ENCODE data around the gene PLAU. TPM values are rescaled to one million over a fixed set of nuclear protein-coding genes. Genes with fewer than 3 reads are reported as not detected.
A peak's percentile ranks its signal among the peaks of the same experiment; 100 is the strongest.

Gene PLAU
- total RNA-seq, 1 donor from 2014 or later: 26.3 TPM

GRCh38 chr10:73899423-73899822 lies 11.5 kb upstream of the PLAU start:
- no peak for FAIRE-seq
- no peak overlapping the region for H3K4me3 ChIP-seq (ENCODE audit: low read depth, low read length)
- H3K27me3 ChIP-seq (ENCODE audit: control insufficient read depth, insufficient read depth, low read length): no peaks in the 10 kb centered on the region
- no peak for TF ChIP-seq CTCF (IDR thresholded peaks at IDR 0.05; ENCODE audit: insufficient read depth, low read length, severe bottlenecking)
- DNase-seq (ENCODE audit: low read depth): peak; percentile 98
- no peaks in the 10 kb centered on the region for H3K36me3 ChIP-seq (ENCODE audit: control insufficient read depth, insufficient read depth, low read length)

- no peak for FAIRE-seq
Observed at GRCh38 chr10:73900064-73900463, 10.9 kb upstream of the PLAU start.

GRCh38 chr10:73901261-73901660 lies 9.7 kb upstream of the PLAU start:
- FAIRE-seq: no peak
- Histone ChIP-seq H3K4me3 (ENCODE audit: low read depth, low read length) (no peak overlapping the region), H3K36me3 (ENCODE audit: control insufficient read depth, insufficient read depth, low read length) (no peaks in the 10 kb centered on the region), H3K27me3 (ENCODE audit: control insufficient read depth, insufficient read depth, low read length) (no peaks in the 10 kb centered on the region)
- DNase-seq (ENCODE audit: low read depth): no peak
- TF ChIP-seq CTCF (IDR thresholded peaks at IDR 0.05; ENCODE audit: insufficient read depth, low read length, severe bottlenecking): no peak

More at GRCh38 chr10:73900064-73900463, 10.9 kb upstream of the PLAU start:
- TF ChIP-seq CTCF (IDR thresholded peaks at IDR 0.05; ENCODE audit: insufficient read depth, low read length, severe bottlenecking): no peak
- H3K36me3 ChIP-seq (ENCODE audit: control insufficient read depth, insufficient read depth, low read length): no peaks in the 10 kb centered on the region
- no peaks in the 10 kb centered on the region for H3K27me3 ChIP-seq (ENCODE audit: control insufficient read depth, insufficient read depth, low read length)
- DNase-seq (ENCODE audit: low read depth): no peak
- no peak overlapping the region for H3K4me3 ChIP-seq (ENCODE audit: low read depth, low read length)

GRCh38 chr10:73902351-73902750 lies 8.6 kb upstream of the PLAU start:
- Histone ChIP-seq H3K36me3 (ENCODE audit: control insufficient read depth, insufficient read depth, low read length) (no peaks in the 10 kb centered on the region), H3K27me3 (ENCODE audit: control insufficient read depth, insufficient read depth, low read length) (no peaks in the 10 kb centered on the region), H3K4me3 (ENCODE audit: low read depth, low read length) (no peak overlapping the region)
- no peak for FAIRE-seq
- no peak for TF ChIP-seq CTCF (IDR thresholded peaks at IDR 0.05; ENCODE audit: insufficient read depth, low read length, severe bottlenecking)
- DNase-seq (ENCODE audit: low read depth): no peak

- FAIRE-seq: no peak
- Histone ChIP-seq H3K4me3 (ENCODE audit: low read depth, low read length) (no peak overlapping the region), H3K27me3 (ENCODE audit: control insufficient read depth, insufficient read depth, low read length) (no peaks in the 10 kb centered on the region), H3K36me3 (ENCODE audit: control insufficient read depth, insufficient read depth, low read length) (no peaks in the 10 kb centered on the region)
- no peak for DNase-seq (ENCODE audit: low read depth)
- no peak for TF ChIP-seq CTCF (IDR thresholded peaks at IDR 0.05; ENCODE audit: insufficient read depth, low read length, severe bottlenecking)
Observed at GRCh38 chr10:73905256-73906020, 5.5 kb upstream of the PLAU start.

All from bronchial epithelial cell (primary cell).